Measurements from ENCODE around the gene WRNIP1.
A peak's percentile ranks its signal among the peaks of the same experiment; 100 is the strongest.

The WRNIP1 gene

GRCh38 chr6:2768696-2769095 is 3.5 kb downstream of the WRNIP1 start:
- Histone ChIP-seq H3K79me2 (ENCODE audit: insufficient read depth, low read length) (peaks cover 82% of the 10 kb centered on the region), H3K4me1 (ENCODE audit: insufficient read depth, low read length, poor library complexity, severe bottlenecking) (peaks cover 76% of the 10 kb centered on the region), H3K27me3 (ENCODE audit: insufficient read depth, low read length, poor library complexity, severe bottlenecking) (no peaks in the 10 kb centered on the region), H3K9me3 (ENCODE audit: insufficient read depth, low read depth, low read length) (no peaks in the 10 kb centered on the region), H3K9me2 (replicated peaks; ENCODE audit: low read depth, low read length) (no peaks in the 10 kb centered on the region), H3K9ac (ENCODE audit: low read depth, low read length, poor library complexity, severe bottlenecking) (peak overlapping the region; percentile 81), H2AFZ (ENCODE audit: low read length) (no peak overlapping the region), H3K36me3 (ENCODE audit: insufficient read depth, low read length) (peaks cover 16% of the 10 kb centered on the region; the same call in 1 of the 2 replicates), H3K4me3 (ENCODE audit: low read length, poor library complexity, severe bottlenecking) (peak overlapping the region; percentile 98), H3K4me2 (ENCODE audit: low read depth, low read length, poor library complexity, severe bottlenecking) (peak overlapping the region; percentile 84), H4K20me1 (ENCODE audit: insufficient read depth, low read length, poor library complexity, severe bottlenecking) (peaks cover 71% of the 10 kb centered on the region), H3F3A (ENCODE audit: low read depth) (0 out of 2 replicates have a peak, but pooled peaks cover 3% of the 10 kb centered on the region)
- no peak for TF ChIP-seq EZH2phosphoT487 (IDR thresholded peaks at IDR 0.05; ENCODE audit: borderline replicate concordance)
- TF ChIP-seq CTCF (conservative IDR thresholded peaks at IDR 0.05; ENCODE audit: low read length) = no peak

GRCh38 chr6:2770171-2770570 is 5.0 kb downstream of the WRNIP1 start:
- Histone ChIP-seq H3K4me2 (ENCODE audit: low read depth, low read length, poor library complexity, severe bottlenecking) (peak overlapping the region; percentile 84), H4K20me1 (ENCODE audit: insufficient read depth, low read length, poor library complexity, severe bottlenecking) (peaks cover 82% of the 10 kb centered on the region), H3K36me3 (ENCODE audit: insufficient read depth, low read length) (peaks cover 29% of the 10 kb centered on the region; the same call in 1 of the 2 replicates), H3F3A (ENCODE audit: low read depth) (no peaks in the 10 kb centered on the region), H3K9me3 (ENCODE audit: insufficient read depth, low read depth, low read length) (no peaks in the 10 kb centered on the region), H3K27me3 (ENCODE audit: insufficient read depth, low read length, poor library complexity, severe bottlenecking) (no peaks in the 10 kb centered on the region), H3K9ac (ENCODE audit: low read depth, low read length, poor library complexity, severe bottlenecking) (peak overlapping the region; percentile 81), H3K4me3 (ENCODE audit: low read length, poor library complexity, severe bottlenecking) (peak overlapping the region; percentile 98), H2AFZ (ENCODE audit: low read length) (no peak overlapping the region), H3K4me1 (ENCODE audit: insufficient read depth, low read length, poor library complexity, severe bottlenecking) (peaks cover 81% of the 10 kb centered on the region), H3K79me2 (ENCODE audit: insufficient read depth, low read length) (peaks cover 97% of the 10 kb centered on the region), H3K9me2 (replicated peaks; ENCODE audit: low read depth, low read length) (no peaks in the 10 kb centered on the region)
- TF ChIP-seq EZH2phosphoT487 (IDR thresholded peaks at IDR 0.05; ENCODE audit: borderline replicate concordance) = no peak
- TF ChIP-seq CTCF (conservative IDR thresholded peaks at IDR 0.05; ENCODE audit: low read length) = no peak

- TF ChIP-seq EZH2phosphoT487 (IDR thresholded peaks at IDR 0.05; ENCODE audit: borderline replicate concordance) (no peak), CTCF (conservative IDR thresholded peaks at IDR 0.05; ENCODE audit: low read length) (no peak)
- Histone ChIP-seq H3K9ac (ENCODE audit: low read depth, low read length, poor library complexity, severe bottlenecking) (peak overlapping the region; percentile 81), H3K9me3 (ENCODE audit: insufficient read depth, low read depth, low read length) (no peaks in the 10 kb centered on the region), H3F3A (ENCODE audit: low read depth) (no peaks in the 10 kb centered on the region), H2AFZ (ENCODE audit: low read length) (no peak overlapping the region), H3K9me2 (replicated peaks; ENCODE audit: low read depth, low read length) (no peaks in the 10 kb centered on the region), H3K4me2 (ENCODE audit: low read depth, low read length, poor library complexity, severe bottlenecking) (peak overlapping the region; percentile 84), H3K79me2 (ENCODE audit: insufficient read depth, low read length) (peaks cover 99% of the 10 kb centered on the region), H3K4me1 (ENCODE audit: insufficient read depth, low read length, poor library complexity, severe bottlenecking) (peaks cover 81% of the 10 kb centered on the region), H3K27me3 (ENCODE audit: insufficient read depth, low read length, poor library complexity, severe bottlenecking) (no peaks in the 10 kb centered on the region), H4K20me1 (ENCODE audit: insufficient read depth, low read length, poor library complexity, severe bottlenecking) (peaks cover 90% of the 10 kb centered on the region), H3K4me3 (ENCODE audit: low read length, poor library complexity, severe bottlenecking) (peak overlapping the region; percentile 98), H3K36me3 (ENCODE audit: insufficient read depth, low read length) (peaks cover 33% of the 10 kb centered on the region; the same call in 1 of the 2 replicates)
Measured at GRCh38 chr6:2771079-2771478, 5.9 kb downstream of the WRNIP1 start.
